Cerebellar cortex (tissue), 1 donor: ENCODE measurements around the gene OR2J1.
"Not testable (repeated sequence)": the region's sequence is repeated elsewhere in the genome, so short reads cannot be mapped to it uniquely, and the experiment has no call there.

Source experiments
- DNase-seq: peaks from one replicate; pipeline ENCODE4 v3.0.0-alpha.2; 2015; ENCODE audit warnings: low spot score

The OR2J1 gene

GRCh38 chr6:29099190-29099589, at the start of gene OR2J1:
Gene OR2J1 (plus strand): TSS chr6:29099490. CDS start chr6:29100943, 1,453 bp downstream.
- DNase-seq = no peak

- DNase-seq = no peak
Observed at GRCh38 chr6:29051680-29052079, 47.6 kb upstream of the OR2J1 start.

- peak; percentile 45 for DNase-seq
Observed at GRCh38 chr6:29071831-29072723, 27.2 kb upstream of the OR2J1 start.

- DNase-seq = no peak
Observed at GRCh38 chr6:29079203-29079602, 20.1 kb upstream of the OR2J1 start.

- no peak for DNase-seq
Observed at GRCh38 chr6:29081312-29081711, 18.0 kb upstream of the OR2J1 start.

- DNase-seq = no peak
Observed at GRCh38 chr6:29082457-29082856, 16.8 kb upstream of the OR2J1 start.

- DNase-seq = no peak
Observed at GRCh38 chr6:29087213-29087612, 12.1 kb upstream of the OR2J1 start, which contains the start of gene OR2B3. Gene OR2B3 (minus strand): TSS chr6:29087313. CDS start chr6:29087248, 65 bp downstream.

GRCh38 chr6:29092957-29093356, 6.3 kb upstream of the OR2J1 start:
- DNase-seq = no peak

GRCh38 chr6:29097803-29098202, 1.5 kb upstream of the OR2J1 start:
- no peak for DNase-seq

GRCh38 chr6:29107758-29108157, 8.5 kb downstream of the OR2J1 start, which contains the start of gene OR2J3:
Gene OR2J3 (plus strand): TSS chr6:29108058. CDS start chr6:29111891, 3,833 bp downstream.
- no peak for DNase-seq

- peak; percentile 5 for DNase-seq
Observed at GRCh38 chr6:29112135-29112534, 12.8 kb downstream of the OR2J1 start.

- not testable (repeated sequence) for DNase-seq
Observed at GRCh38 chr6:29114964-29115363, 15.7 kb downstream of the OR2J1 start.

GRCh38 chr6:29129326-29130012, 30.2 kb downstream of the OR2J1 start:
- no peak for DNase-seq

GRCh38 chr6:29130644-29131043, 31.4 kb downstream of the OR2J1 start:
- DNase-seq = no peak

GRCh38 chr6:29131691-29132090, 32.4 kb downstream of the OR2J1 start:
- no peak for DNase-seq

- DNase-seq = no peak
Observed at GRCh38 chr6:29137724-29138123, 38.4 kb downstream of the OR2J1 start.

- no peak for DNase-seq
Observed at GRCh38 chr6:29141606-29142005, 42.3 kb downstream of the OR2J1 start.

- DNase-seq = peak; percentile 20
Observed at GRCh38 chr6:29142309-29142708, 43.0 kb downstream of the OR2J1 start.

GRCh38 chr6:29146179-29146578, 46.9 kb downstream of the OR2J1 start:
- peak; percentile 9 for DNase-seq

GRCh38 chr6:29147074-29147473, 47.8 kb downstream of the OR2J1 start:
- no peak for DNase-seq

GRCh38 chr6:29149444-29149843, 50.2 kb downstream of the OR2J1 start:
- not testable (repeated sequence) for DNase-seq
